Measurements from ENCODE around the gene STMN1.

DNA sequence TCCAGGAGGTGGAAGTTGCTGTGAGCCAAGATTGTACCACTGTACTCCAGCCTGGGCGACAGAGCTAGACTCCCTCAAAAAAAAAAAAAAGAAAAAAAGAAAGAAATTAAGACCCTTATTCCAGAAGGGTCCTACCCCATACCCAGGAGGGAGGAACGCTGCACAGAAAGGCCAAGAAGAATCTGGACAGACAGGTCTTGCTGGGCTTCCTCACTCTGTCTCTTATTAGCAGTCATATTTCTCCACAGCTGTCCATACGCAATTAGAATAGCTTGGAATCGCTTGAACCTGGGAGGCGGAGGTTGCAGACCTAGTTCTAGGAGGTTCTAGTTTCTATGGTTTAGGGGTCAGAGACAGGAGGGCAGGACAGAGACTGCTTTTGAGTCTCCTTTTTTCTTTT lies 27.5 kb downstream of the STMN1 start:
- TF ChIP-seq POLR2A (IDR thresholded peaks at IDR 0.05; ENCODE audit: low read depth, low read length), result no peak
- no peak for TF ChIP-seq POLR2AphosphoS5 (IDR thresholded peaks at IDR 0.05; ENCODE audit: low read depth, low read length)

Data from GM12892 (cell line).